GM21723 (cell line): ENCODE measurements around the gene PRKRA.
"Not testable (repeated sequence)": the region's sequence is repeated elsewhere in the genome, so short reads cannot be mapped to it uniquely, and the experiment has no call there.

Source experiments
- ATAC-seq: cut with Tn5 transposase; IDR thresholded peaks from one replicate; pipeline ENCODE4 v1.9.1; 2021; ENCODE audit warnings: mild to moderate bottlenecking, moderate library complexity; ENCODE audit not compliant: unreplicated experiment

The PRKRA gene

GRCh38 chr2:178414266-178415247 lies 36.4 kb downstream of the PRKRA start:
- peak; percentile 76 for ATAC-seq

GRCh38 chr2:178413472-178414265 lies 37.3 kb downstream of the PRKRA start:
- ATAC-seq: peak; percentile 80

- not testable (repeated sequence) for ATAC-seq
Observed at GRCh38 chr2:178412453-178412852, 38.5 kb downstream of the PRKRA start.

GRCh38 chr2:178412047-178412446 lies 38.9 kb downstream of the PRKRA start:
- ATAC-seq: no peak

GRCh38 chr2:178409261-178409660 lies 41.7 kb downstream of the PRKRA start:
- no peak for ATAC-seq

- ATAC-seq: peak; percentile 99
Observed at GRCh38 chr2:178404368-178404767, 46.6 kb downstream of the PRKRA start.

GRCh38 chr2:178403671-178404306 lies 47.2 kb downstream of the PRKRA start:
- ATAC-seq: peak; percentile 49

- ATAC-seq: no peak
Observed at GRCh38 chr2:178401994-178402437, 49.0 kb downstream of the PRKRA start.

GRCh38 chr2:178397002-178397605 lies 53.9 kb downstream of the PRKRA start:
- peak; percentile 95 for ATAC-seq

- no peak for ATAC-seq
Observed at GRCh38 chr2:178395941-178396570, 54.9 kb downstream of the PRKRA start.

- no peak for ATAC-seq
Observed at GRCh38 chr2:178395295-178395694, 55.7 kb downstream of the PRKRA start.

GRCh38 chr2:178394859-178395258 lies 56.1 kb downstream of the PRKRA start:
- ATAC-seq: no peak

- ATAC-seq: no peak
Observed at GRCh38 chr2:178392215-178392614, 58.8 kb downstream of the PRKRA start.

GRCh38 chr2:178391701-178392100 lies 59.3 kb downstream of the PRKRA start:
- no peak for ATAC-seq

- no peak for ATAC-seq
Observed at GRCh38 chr2:178388287-178388686, 62.7 kb downstream of the PRKRA start.

GRCh38 chr2:178386986-178387597 lies 63.9 kb downstream of the PRKRA start:
- no peak for ATAC-seq

- ATAC-seq: no peak
Observed at GRCh38 chr2:178385595-178386148, 65.3 kb downstream of the PRKRA start.

GRCh38 chr2:178383718-178384117 lies 67.3 kb downstream of the PRKRA start:
- ATAC-seq: no peak
